Measurements from ENCODE around the gene RLN3.

The RLN3 gene

GRCh38 chr19:13999085-13999484, 28.9 kb upstream of the RLN3 start:
- H3K27me3 ChIP-seq (ENCODE audit: insufficient read depth, low read depth) = no peaks in the 10 kb centered on the region
- no peak overlapping the region for H3K9ac ChIP-seq
- H3K36me3 ChIP-seq (ENCODE audit: insufficient read depth) = no peaks in the 10 kb centered on the region
- no peak overlapping the region for H3K27ac ChIP-seq
- no peak overlapping the region for H3K4me3 ChIP-seq (IDR thresholded peaks at IDR 0.05; ENCODE audit: insufficient read depth, low read depth, low read length)
- TF ChIP-seq, protein P1, sequence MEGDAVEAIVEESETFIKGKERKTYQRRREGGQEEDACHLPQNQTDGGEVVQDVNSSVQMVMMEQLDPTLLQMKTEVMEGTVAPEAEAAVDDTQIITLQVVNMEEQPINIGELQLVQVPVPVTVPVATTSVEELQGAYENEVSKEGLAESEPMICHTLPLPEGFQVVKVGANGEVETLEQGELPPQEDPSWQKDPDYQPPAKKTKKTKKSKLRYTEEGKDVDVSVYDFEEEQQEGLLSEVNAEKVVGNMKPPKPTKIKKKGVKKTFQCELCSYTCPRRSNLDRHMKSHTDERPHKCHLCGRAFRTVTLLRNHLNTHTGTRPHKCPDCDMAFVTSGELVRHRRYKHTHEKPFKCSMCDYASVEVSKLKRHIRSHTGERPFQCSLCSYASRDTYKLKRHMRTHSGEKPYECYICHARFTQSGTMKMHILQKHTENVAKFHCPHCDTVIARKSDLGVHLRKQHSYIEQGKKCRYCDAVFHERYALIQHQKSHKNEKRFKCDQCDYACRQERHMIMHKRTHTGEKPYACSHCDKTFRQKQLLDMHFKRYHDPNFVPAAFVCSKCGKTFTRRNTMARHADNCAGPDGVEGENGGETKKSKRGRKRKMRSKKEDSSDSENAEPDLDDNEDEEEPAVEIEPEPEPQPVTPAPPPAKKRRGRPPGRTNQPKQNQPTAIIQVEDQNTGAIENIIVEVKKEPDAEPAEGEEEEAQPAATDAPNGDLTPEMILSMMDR (conservative IDR thresholded peaks at IDR 0.05; ENCODE audit: low read depth, low read length) = no peak
- no peaks in the 10 kb centered on the region for H3K79me2 ChIP-seq (ENCODE audit: insufficient read depth, low read depth)
- H4K20me1 ChIP-seq (ENCODE audit: insufficient read depth) = no peaks in the 10 kb centered on the region
- no peak overlapping the region for H2AFZ ChIP-seq (ENCODE audit: low read depth)
- peaks cover 6% of the 10 kb centered on the region for H3K4me1 ChIP-seq (ENCODE audit: low read depth, poor library complexity, severe bottlenecking)
- H3K4me2 ChIP-seq = no peak overlapping the region

DNA sequence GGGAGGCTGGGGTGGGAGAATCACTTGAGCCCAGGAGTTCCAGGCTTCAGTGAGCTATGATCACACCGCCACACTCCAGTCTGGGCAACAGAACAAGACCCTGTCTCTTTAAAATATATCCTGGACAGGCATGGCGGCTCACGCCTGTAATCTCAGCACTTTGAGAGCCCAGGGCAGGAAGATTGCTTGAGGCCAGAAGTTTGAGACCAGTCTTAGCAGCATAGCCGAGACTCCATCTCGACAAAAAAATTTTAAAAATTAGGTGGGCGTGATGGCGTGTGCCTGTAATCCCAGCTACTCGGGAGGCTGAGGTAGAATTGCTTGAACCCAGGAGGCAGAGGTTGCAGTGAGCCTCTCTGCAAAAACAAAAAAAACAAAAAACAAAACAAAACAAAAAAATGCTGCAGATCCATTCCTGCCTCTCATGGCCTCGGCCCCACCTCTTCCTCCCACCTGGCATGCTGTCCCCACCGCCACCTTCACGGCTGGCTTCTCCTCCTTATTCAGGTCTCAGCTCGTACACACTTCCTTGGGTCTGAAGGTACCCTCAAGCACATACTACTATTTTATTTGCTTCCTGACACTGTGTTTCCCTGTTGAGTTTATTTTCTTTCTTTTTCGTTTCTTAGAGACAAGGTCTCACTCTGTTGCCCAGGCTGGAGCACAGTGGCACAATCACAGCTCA, 27.1 kb upstream of the RLN3 start:
- Histone ChIP-seq H3K9ac (no peak overlapping the region), H2AFZ (ENCODE audit: low read depth) (no peak overlapping the region), H4K20me1 (ENCODE audit: insufficient read depth) (no peaks in the 10 kb centered on the region), H3K36me3 (ENCODE audit: insufficient read depth) (no peaks in the 10 kb centered on the region), H3K27me3 (ENCODE audit: insufficient read depth, low read depth) (no peaks in the 10 kb centered on the region), H3K27ac (no peak overlapping the region), H3K4me2 (no peak overlapping the region), H3K4me3 (IDR thresholded peaks at IDR 0.05; ENCODE audit: insufficient read depth, low read depth, low read length) (no peak overlapping the region), H3K4me1 (ENCODE audit: low read depth, poor library complexity, severe bottlenecking) (peaks cover 14% of the 10 kb centered on the region), H3K79me2 (ENCODE audit: insufficient read depth, low read depth) (no peaks in the 10 kb centered on the region)
- TF ChIP-seq, protein P1 (conservative IDR thresholded peaks at IDR 0.05; ENCODE audit: low read depth, low read length) = no peak

DNA sequence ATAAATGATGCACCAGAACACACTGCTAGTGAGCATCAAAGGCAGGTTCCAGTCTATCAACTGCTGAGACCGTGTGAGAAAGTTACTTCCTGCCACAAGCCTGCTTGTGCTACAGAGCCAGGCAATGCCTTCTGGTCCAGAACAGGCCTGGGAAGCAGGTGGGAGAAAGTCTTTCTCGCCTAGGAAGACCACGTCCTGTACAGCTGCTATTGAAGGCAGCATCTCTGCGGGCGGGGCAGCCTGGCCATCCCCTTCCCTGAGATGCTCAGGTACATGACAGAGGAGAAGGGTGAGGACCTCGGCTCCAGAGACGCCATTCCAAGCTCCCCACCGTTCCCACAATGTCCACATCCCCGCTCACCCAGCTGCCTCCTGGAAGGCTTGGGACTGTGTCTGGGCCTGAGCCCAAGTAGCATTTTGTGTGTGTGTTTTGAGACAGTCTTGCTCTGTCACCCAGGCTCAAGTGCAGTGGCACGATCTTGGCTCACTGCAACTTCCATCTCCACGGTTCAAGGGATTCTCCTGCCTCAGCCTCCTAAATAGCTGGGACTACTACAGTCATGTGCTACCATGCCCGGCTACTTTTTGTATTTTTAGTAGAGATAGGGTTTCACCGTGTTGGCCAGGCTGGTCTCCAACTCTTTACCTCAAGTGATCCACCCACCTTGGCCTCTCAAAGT, 25.2 kb upstream of the RLN3 start:
- TF ChIP-seq, protein P1 (conservative IDR thresholded peaks at IDR 0.05; ENCODE audit: low read depth, low read length) = no peak
- Histone ChIP-seq H3K4me1 (ENCODE audit: low read depth, poor library complexity, severe bottlenecking) (peaks cover 19% of the 10 kb centered on the region), H3K27ac (no peak overlapping the region), H3K4me3 (IDR thresholded peaks at IDR 0.05; ENCODE audit: insufficient read depth, low read depth, low read length) (no peak overlapping the region), H4K20me1 (ENCODE audit: insufficient read depth) (no peaks in the 10 kb centered on the region), H3K4me2 (no peak overlapping the region), H3K79me2 (ENCODE audit: insufficient read depth, low read depth) (no peaks in the 10 kb centered on the region), H3K9ac (no peak overlapping the region), H3K27me3 (ENCODE audit: insufficient read depth, low read depth) (no peaks in the 10 kb centered on the region), H2AFZ (ENCODE audit: low read depth) (no peak overlapping the region), H3K36me3 (ENCODE audit: insufficient read depth) (no peaks in the 10 kb centered on the region)

GRCh38 chr19:14003251-14004055, 24.5 kb upstream of the RLN3 start:
- H3K4me2 ChIP-seq = no peak overlapping the region

More at GRCh38 chr19:14003251-14004055, 24.5 kb upstream of the RLN3 start:
- Histone ChIP-seq H3K36me3 (ENCODE audit: insufficient read depth) (no peaks in the 10 kb centered on the region), H3K9ac (no peak overlapping the region), H4K20me1 (ENCODE audit: insufficient read depth) (no peaks in the 10 kb centered on the region), H3K27me3 (ENCODE audit: insufficient read depth, low read depth) (no peaks in the 10 kb centered on the region), H3K79me2 (ENCODE audit: insufficient read depth, low read depth) (no peaks in the 10 kb centered on the region), H3K27ac (no peak overlapping the region), H3K4me3 (IDR thresholded peaks at IDR 0.05; ENCODE audit: insufficient read depth, low read depth, low read length) (no peak overlapping the region), H3K4me1 (ENCODE audit: low read depth, poor library complexity, severe bottlenecking) (peaks cover 19% of the 10 kb centered on the region), H2AFZ (ENCODE audit: low read depth) (no peak overlapping the region)
- TF ChIP-seq, protein P1 (conservative IDR thresholded peaks at IDR 0.05; ENCODE audit: low read depth, low read length) = no peak

Measured in KMS-11 (cell line).